RKO (cell line): ENCODE measurements around the gene USH2A.

Source experiments
- DNase-seq: peaks from one replicate; pipeline ENCODE4 v3.0.0-alpha.2; 2016; ENCODE audit warnings: low spot score

Gene USH2A

DNA sequence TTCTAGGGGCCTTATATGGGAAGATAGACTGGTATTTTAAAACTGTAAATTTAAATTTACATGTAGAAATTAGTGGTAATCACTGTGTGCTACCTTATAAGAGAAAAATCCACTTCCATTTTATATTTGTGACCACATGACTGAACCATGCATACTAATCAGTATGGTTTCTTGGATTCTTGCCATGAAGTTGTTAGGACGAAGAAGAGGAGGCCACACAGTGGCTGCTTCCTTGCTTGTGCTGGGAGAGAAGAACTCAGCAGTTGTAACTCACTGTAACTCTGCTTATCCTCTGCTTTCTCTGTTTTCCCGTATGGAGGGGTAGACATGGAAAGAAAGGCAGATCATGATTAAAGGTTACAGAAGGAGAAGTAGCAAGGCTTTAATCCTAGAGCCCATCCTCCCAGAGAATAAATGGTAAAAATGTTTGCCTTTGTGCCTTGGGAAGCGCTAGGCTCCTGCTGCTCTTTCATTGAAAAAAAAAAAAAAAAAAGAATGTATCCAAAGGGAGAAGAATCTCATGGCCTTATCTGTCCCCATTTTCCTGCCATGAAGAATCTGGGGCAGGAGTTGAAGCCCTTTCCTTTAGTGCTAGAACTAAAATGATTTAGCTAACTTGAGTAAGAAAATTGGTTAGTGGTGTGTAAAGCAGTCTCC lies 823.7 kb downstream of the USH2A start:
- no peak for DNase-seq

DNA sequence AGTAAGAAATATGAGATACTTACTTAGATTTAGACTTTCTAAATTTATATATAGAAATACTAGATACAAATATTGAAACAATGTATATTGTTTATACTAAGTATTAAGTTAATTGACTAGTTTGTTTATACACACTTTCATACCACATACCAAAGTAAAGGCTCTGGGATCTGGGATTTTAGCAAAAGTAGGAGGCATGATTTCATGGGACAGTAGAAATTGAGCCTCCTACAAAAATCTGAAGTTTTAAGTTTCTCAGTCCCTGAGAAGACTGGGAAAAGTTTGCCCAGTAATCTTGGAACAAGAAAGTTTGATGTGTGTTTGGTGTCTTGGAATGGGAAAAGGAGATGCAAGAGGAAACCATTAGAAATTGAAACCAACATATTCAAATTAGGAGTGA lies 825.3 kb downstream of the USH2A start:
- DNase-seq, result no peak

GRCh38 chr1:215595231-215595630 lies 828.0 kb downstream of the USH2A start:
- no peak for DNase-seq

DNA sequence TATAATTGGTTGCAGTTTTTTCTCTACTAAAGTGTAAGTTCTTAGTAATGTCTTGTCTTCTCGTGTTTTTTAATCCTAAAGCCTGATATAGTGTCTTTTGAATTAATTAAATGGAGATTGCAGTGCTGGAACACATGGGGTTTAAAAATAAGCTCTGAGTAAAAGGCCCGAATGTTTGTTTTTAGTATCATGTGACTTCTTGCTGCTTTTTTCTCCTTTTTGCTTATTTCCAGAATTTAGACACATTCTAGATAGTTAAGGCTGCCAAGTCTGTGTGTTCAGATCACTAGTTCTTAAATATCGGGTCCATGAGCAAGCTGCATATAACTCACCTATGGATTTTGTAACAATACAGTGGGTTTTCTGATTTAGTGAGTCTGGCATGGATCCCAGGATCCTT lies 828.6 kb downstream of the USH2A start:
- DNase-seq, result no peak

DNA sequence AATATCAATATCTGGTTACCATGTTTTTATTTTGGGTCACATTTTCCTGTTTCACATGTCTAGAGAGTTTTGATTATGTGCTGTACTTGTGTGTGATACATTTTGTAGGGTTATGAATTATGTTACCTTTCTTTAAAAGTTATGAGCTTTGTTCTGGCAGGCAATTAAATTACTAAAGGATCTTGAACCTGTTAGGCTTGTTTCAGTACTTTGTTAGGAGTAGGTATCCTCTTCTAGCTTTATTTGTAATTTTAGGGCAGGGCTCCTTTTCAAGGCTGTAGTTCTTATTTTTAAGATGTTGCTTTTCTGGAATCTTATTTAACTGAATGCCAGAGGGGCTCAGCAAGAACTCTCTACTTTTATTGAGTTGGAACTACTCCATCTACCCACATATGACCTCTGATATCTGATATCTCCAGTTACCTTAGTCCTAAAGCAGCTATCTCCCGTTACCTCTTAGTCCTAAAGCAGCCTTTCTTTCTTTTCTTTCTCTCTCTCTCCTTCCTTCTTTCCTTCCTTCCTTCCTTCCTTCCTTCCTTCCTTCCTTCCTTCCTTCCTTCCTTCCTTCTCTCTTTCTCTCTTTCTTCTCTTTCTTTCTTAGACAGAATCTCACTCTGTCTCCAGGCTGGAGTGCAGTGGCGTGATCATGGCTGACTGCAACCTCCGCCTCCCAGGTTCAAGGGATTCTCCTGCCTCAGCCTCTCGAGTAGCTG lies 832.3 kb downstream of the USH2A start:
- no peak for DNase-seq

GRCh38 chr1:215589650-215590435 lies 833.4 kb downstream of the USH2A start:
- no peak for DNase-seq

GRCh38 chr1:215584389-215584788 lies 838.9 kb downstream of the USH2A start:
- DNase-seq, result no peak

DNA sequence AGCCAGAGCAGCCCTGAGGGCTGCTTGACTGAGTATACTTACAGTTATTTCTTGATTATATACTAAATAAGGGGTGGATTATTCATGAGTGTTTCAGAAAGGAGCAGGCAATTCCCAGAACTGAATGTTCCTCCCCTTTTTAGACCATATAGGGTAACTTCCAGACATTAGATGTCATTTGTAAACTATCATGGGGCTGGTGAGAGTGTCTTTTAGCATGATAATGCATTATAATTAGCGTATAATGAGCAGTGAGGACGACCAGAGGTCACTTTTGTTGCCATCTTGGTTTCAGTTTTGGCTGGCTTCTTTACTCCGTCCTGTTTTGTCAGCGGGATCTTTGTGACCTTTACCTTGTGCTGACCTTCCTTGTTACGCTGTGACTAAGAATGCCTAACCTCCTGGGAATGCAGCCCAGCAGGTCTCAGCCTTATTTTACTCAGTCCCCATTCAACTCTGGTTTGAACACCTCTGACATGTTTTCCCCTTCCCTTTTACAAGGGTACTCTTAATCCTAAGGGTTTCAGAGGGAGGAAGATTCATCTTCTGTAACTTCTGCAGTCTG lies 840.0 kb downstream of the USH2A start:
- no peak for DNase-seq

GRCh38 chr1:215581896-215582295 lies 841.4 kb downstream of the USH2A start:
- DNase-seq, result no peak
